HS-27A (cell line): ENCODE results near the gene DHX15.

Experiments
- DNase-seq: peaks from one replicate; pipeline ENCODE4 v3.0.0-alpha.2; 2012; ENCODE audit warnings: low read depth, missing footprints

Gene DHX15

GRCh38 chr4:24582235-24582832 is 2.0 kb downstream of the DHX15 start:
- no peak for DNase-seq

- no peak for DNase-seq
These were observed 6.0 kb downstream of the DHX15 start for GRCh38 chr4:24578364-24578763.

GRCh38 chr4:24576276-24576675 is 8.1 kb downstream of the DHX15 start:
- DNase-seq = no peak

GRCh38 chr4:24574236-24574635 is 10.1 kb downstream of the DHX15 start:
- no peak for DNase-seq

- no peak for DNase-seq
These were observed 10.8 kb downstream of the DHX15 start for GRCh38 chr4:24573582-24573981.

- no peak for DNase-seq
These were observed 13.6 kb downstream of the DHX15 start for GRCh38 chr4:24570574-24571236.

GRCh38 chr4:24570172-24570571 is 14.2 kb downstream of the DHX15 start:
- DNase-seq = no peak

- no peak for DNase-seq
These were observed 14.7 kb downstream of the DHX15 start for GRCh38 chr4:24569662-24570061.

GRCh38 chr4:24568425-24568824 is 15.9 kb downstream of the DHX15 start:
- DNase-seq = no peak

GRCh38 chr4:24565054-24565453 is 19.3 kb downstream of the DHX15 start:
- DNase-seq = no peak

GRCh38 chr4:24564488-24564887 is 19.9 kb downstream of the DHX15 start:
- DNase-seq = no peak

- no peak for DNase-seq
These were observed 22.8 kb downstream of the DHX15 start for GRCh38 chr4:24561438-24562139.

- DNase-seq = no peak
These were observed 23.4 kb downstream of the DHX15 start for GRCh38 chr4:24560868-24561368.

GRCh38 chr4:24559889-24560288 is 24.5 kb downstream of the DHX15 start:
- no peak for DNase-seq

GRCh38 chr4:24559032-24559821 is 25.1 kb downstream of the DHX15 start:
- no peak for DNase-seq

- no peak for DNase-seq
These were observed 27.0 kb downstream of the DHX15 start for GRCh38 chr4:24557026-24558025.

GRCh38 chr4:24551492-24552289 is 32.7 kb downstream of the DHX15 start:
- DNase-seq = no peak

GRCh38 chr4:24550441-24551175 is 33.7 kb downstream of the DHX15 start:
- DNase-seq = no peak

- DNase-seq = no peak
These were observed 36.4 kb downstream of the DHX15 start for GRCh38 chr4:24547979-24548378.
